ENCODE results near the gene OR12D2.

The OR12D2 gene

GRCh38 chr6:29388533-29388932 lies 6.9 kb upstream of the OR12D2 start:
- no peak overlapping the region for H3K27ac ChIP-seq
- no peak for TF ChIP-seq ZFX (IDR thresholded peaks at IDR 0.05)
- TF ChIP-seq, protein P1, sequence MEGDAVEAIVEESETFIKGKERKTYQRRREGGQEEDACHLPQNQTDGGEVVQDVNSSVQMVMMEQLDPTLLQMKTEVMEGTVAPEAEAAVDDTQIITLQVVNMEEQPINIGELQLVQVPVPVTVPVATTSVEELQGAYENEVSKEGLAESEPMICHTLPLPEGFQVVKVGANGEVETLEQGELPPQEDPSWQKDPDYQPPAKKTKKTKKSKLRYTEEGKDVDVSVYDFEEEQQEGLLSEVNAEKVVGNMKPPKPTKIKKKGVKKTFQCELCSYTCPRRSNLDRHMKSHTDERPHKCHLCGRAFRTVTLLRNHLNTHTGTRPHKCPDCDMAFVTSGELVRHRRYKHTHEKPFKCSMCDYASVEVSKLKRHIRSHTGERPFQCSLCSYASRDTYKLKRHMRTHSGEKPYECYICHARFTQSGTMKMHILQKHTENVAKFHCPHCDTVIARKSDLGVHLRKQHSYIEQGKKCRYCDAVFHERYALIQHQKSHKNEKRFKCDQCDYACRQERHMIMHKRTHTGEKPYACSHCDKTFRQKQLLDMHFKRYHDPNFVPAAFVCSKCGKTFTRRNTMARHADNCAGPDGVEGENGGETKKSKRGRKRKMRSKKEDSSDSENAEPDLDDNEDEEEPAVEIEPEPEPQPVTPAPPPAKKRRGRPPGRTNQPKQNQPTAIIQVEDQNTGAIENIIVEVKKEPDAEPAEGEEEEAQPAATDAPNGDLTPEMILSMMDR (conservative IDR thresholded peaks at IDR 0.05): no peak

- TF ChIP-seq, protein P1 (conservative IDR thresholded peaks at IDR 0.05): no peak
- no peak for TF ChIP-seq ZFX (IDR thresholded peaks at IDR 0.05)
- H3K27ac ChIP-seq: no peak overlapping the region
These were observed 4.1 kb downstream of the OR12D2 start for GRCh38 chr6:29399525-29399924.

- TF ChIP-seq, protein P1 (conservative IDR thresholded peaks at IDR 0.05): no peak
- TF ChIP-seq ZFX (IDR thresholded peaks at IDR 0.05): no peak
- H3K27ac ChIP-seq: no peak overlapping the region
These were observed 8.4 kb downstream of the OR12D2 start for GRCh38 chr6:29403801-29404200.

DNA sequence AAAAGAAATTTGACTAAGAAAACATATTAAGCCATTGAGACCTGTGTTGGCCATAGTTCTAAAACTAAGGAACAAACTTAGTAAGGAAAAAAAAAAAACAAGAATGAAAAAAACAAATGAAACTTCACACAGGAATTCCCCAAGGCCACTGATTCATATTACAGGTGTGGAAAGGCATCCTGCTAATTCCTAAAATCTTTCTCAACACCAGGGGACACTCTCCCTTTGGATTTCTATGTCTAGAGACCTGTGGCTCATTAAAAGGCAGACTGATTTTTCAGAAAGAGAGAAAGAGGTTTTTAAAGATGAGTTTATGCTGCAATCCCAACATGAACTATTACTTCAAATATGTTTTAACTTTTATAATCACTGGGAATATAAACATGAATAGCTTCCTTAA lies 19.2 kb downstream of the OR12D2 start, which contains the start of gene OR12D1:
Gene OR12D1 (plus strand): TSS at position 341 of the 400 bp plus-strand sequence.
- TF ChIP-seq ZFX (IDR thresholded peaks at IDR 0.05): no peak
- TF ChIP-seq, protein P1 (conservative IDR thresholded peaks at IDR 0.05): peak; percentile 46
- H3K27ac ChIP-seq: no peak within 1 kb of the TSS

DNA sequence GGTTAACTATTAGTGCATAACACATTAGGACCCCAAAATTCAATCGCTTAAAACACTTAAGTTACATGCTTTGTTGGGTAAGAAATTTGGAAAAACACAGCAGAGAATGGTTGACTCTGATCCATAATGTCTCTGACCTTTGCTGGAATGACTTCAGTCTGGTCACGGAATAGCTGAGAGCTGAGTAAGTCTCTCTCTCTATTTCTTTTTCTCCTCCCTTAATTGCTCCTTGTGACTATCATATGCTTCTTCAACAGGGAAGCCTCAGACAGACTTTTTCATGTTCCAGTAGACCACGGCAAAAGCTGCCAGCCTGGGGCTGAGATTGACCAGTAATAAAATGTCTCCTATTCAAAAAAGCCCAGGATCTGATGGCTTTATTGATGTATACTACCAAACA lies 24.1 kb downstream of the OR12D2 start:
- H3K27ac ChIP-seq: no peak overlapping the region
- TF ChIP-seq, protein P1 (conservative IDR thresholded peaks at IDR 0.05): no peak
- no peak for TF ChIP-seq ZFX (IDR thresholded peaks at IDR 0.05)

DNA sequence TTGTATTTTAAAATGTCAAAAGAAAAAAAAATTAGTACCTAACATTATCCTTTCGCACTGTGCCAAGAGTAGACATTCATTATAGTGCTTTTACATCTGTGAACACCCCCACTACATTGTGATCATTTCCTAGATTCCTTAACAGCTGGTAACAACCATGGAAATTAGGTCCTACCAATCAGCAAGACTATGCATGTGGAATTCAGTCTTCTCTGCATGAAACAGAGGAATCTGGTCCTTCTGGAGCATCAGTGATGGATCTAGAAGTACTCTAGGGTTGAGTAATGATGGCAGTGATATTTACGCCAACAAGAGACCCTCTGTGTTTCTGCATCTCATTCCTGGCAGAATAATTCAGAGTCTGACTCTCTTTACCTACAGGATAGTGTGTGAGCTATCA lies 28.7 kb downstream of the OR12D2 start:
- H3K27ac ChIP-seq: no peak overlapping the region
- TF ChIP-seq ZFX (IDR thresholded peaks at IDR 0.05): no peak
- TF ChIP-seq, protein P1 (conservative IDR thresholded peaks at IDR 0.05): no peak

DNA sequence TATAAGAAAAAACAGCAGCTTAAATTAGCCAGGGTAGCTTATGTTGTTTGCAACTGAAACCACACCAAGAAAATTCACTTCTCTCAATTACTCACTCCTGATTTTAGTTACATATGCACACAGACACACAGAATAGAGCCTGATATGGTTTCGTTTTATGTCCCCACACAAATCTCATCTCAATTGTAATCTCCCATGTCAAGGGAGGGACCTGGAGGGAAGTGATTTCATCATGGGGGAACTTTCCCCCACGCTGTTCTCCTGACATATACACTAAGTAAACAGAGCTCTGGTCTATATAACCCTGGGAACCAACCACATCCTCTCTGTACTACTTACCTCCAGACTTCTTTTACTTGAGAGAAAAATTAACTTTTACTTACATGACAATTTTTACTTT lies 29.1 kb downstream of the OR12D2 start:
- TF ChIP-seq ZFX (IDR thresholded peaks at IDR 0.05): no peak
- TF ChIP-seq, protein P1 (conservative IDR thresholded peaks at IDR 0.05): no peak
- no peak overlapping the region for H3K27ac ChIP-seq
